Panc1 (cell line): ENCODE results near the gene SMC6. TPM values are rescaled to one million over a fixed set of nuclear protein-coding genes. Genes with fewer than 3 reads are reported as not detected.

Experiments
- ATAC-seq: fragments of 200-7000 bp; cut with Tn5 transposase; 2 replicates; pipeline ENCODE4 v1.9.1; 2020; ENCODE audit warnings: mild to moderate bottlenecking, moderate library complexity
- BruUV-seq: library from RNA; stranded (reverse); fragments of 400-500 nt; replicated peaks from 2 replicates; lab custom pipeline; 2021; lab: Mats Ljungman, UMichigan
- CTCF ChIA-PET: fragments of 300-600 bp; sonication (Branson Sonifier 250); formaldehyde crosslinking; loops from one replicate; lab custom pipeline; 2022; ENCODE audit warnings: antibody characterized with exemption; lab: Charles Lee
- POLR2A ChIA-PET: fragments of 300-600 bp; sonication (Branson Sonifier 250); formaldehyde crosslinking; loops from one replicate; lab custom pipeline; 2022; ENCODE audit warnings: antibody characterized with exemption; lab: Charles Lee
- DNase-seq: peaks from one replicate; pipeline ENCODE4 v3.0.0-alpha.2; 2010; ENCODE audit warnings: low read depth, low spot score
- H3K27ac ChIP-seq: 2 replicates; pipeline ENCODE4 v1.5.1; 2011; ENCODE audit warnings: mild to moderate bottlenecking, low read length, inconsistent platforms
- H3K27me3 ChIP-seq: fragments of 200-500 bp; sonication (Bioruptor generic); 2 replicates; pipeline ENCODE4 v1.6.0; 2014; ENCODE audit warnings: low read length, inconsistent platforms; ENCODE audit not compliant: control insufficient read depth, insufficient read depth
- H3K36me3 ChIP-seq: fragments of 200-500 bp; sonication (Bioruptor generic); 2 replicates; pipeline ENCODE4 v1.5.1; 2014; ENCODE audit warnings: inconsistent platforms, mild to moderate bottlenecking, low read length, moderate library complexity; ENCODE audit not compliant: control insufficient read depth, insufficient read depth
- H3K4me1 ChIP-seq: 2 replicates; pipeline ENCODE4 v1.5.1; 2011; ENCODE audit warnings: inconsistent platforms, mild to moderate bottlenecking, low read length, moderate library complexity; ENCODE audit not compliant: control insufficient read depth, insufficient read depth
- H3K4me3 ChIP-seq, 2 experiments: 2 replicates each; pipeline ENCODE4 v1.5.1; 2011 to 2012; ENCODE audit warnings: low read depth in 2 of 2, low read length in 2 of 2, mild to moderate bottlenecking in 2 of 2, inconsistent platforms in 1 of 2, moderate library complexity in 1 of 2
- H3K9me3 ChIP-seq: fragments of 200-500 bp; sonication (Bioruptor generic); 2 replicates; pipeline ENCODE4 v1.5.1; 2014; ENCODE audit warnings: low read depth, mild to moderate bottlenecking, inconsistent platforms, low read length, moderate library complexity; ENCODE audit not compliant: control insufficient read depth, insufficient read depth
- CTCF ChIP-seq: fragments of 450-650 bp; IDR thresholded peaks from 2 replicates; pipeline ENCODE4 v1.5.1; 2017; ENCODE audit warnings: mild to moderate bottlenecking
- POLR2AphosphoS5 ChIP-seq: IDR thresholded peaks from 2 replicates; pipeline ENCODE4 v1.6.1; 2012; ENCODE audit warnings: mild to moderate bottlenecking, low read depth, low read length, moderate library complexity
- SIN3A ChIP-seq: IDR thresholded peaks from 2 replicates; pipeline ENCODE4 v1.6.1; 2012; ENCODE audit warnings: low read depth, mild to moderate bottlenecking, low read length, moderate library complexity, borderline replicate concordance; ENCODE audit not compliant: insufficient read depth
- TCF7L2 ChIP-seq: IDR thresholded peaks from 2 replicates; pipeline ENCODE4 v1.6.1; 2011; ENCODE audit warnings: mild to moderate bottlenecking, low read depth, low read length, inconsistent platforms
- in situ Hi-C: cut with HindIII; loops from 2 replicates; pipeline ENCODE4 v1.10.0; 2016; ENCODE audit warnings: low sequenced_read_pairs, low pct_unique_long_range_greater_than_20kb
- intact Hi-C: fragments of 100-400 bp; cut with micrococcal nuclease; formaldehyde crosslinking; loops from one replicate; pipeline ENCODE4 v1.10.0; 2022; ENCODE audit not compliant: unreplicated experiment
- total RNA-seq: library from RNA; stranded (reverse); gene quantifications from one replicate; pipeline ENCODE4 v1.2.1, GENCODE V29; 2021; ENCODE audit not compliant: unreplicated experiment
- TF ChIP-seq, protein P1 (sequence below), 2 experiments: IDR thresholded peaks; 2 replicates each; pipeline ENCODE4 v1.6.1; 2011 to 2012; ENCODE audit warnings: low read depth in 2 of 2, control low read depth in 1 of 2, low read length in 1 of 2, mild to moderate bottlenecking in 1 of 2, moderate library complexity in 1 of 2; ENCODE audit not compliant: insufficient read depth in 1 of 2

The SMC6 gene
- total RNA-seq, 1 experiment from 2014 or later = 43.8 TPM

DNA sequence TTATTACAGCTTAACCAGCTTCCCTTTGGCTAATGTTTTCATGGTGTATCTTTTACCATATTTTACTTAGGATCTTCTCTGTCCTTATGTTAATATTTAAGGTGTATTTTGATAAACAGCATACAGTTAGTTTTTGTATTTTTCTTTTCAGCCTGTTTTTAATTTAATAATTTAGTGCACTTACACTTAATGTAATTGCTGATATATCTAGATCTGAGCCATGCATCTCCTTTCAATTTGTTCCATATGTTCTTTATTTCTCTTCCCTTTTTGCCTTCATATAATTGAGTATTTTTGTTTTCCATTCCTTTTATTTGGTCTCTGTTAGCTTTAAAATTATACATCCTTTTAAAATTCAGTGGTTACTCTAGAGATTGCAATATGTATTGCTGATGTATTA is 78.8 kb downstream of the SMC6 start:
- no peak for ATAC-seq
- H3K27ac ChIP-seq = no peak overlapping the region
- H3K4me1 ChIP-seq = no peaks in the 10 kb centered on the region
- in situ Hi-C loops = no loop called here
- TF ChIP-seq CTCF = no peak
- no peak for TF ChIP-seq SIN3A
- TF ChIP-seq TCF7L2 = no peak
- TF ChIP-seq, protein P1, sequence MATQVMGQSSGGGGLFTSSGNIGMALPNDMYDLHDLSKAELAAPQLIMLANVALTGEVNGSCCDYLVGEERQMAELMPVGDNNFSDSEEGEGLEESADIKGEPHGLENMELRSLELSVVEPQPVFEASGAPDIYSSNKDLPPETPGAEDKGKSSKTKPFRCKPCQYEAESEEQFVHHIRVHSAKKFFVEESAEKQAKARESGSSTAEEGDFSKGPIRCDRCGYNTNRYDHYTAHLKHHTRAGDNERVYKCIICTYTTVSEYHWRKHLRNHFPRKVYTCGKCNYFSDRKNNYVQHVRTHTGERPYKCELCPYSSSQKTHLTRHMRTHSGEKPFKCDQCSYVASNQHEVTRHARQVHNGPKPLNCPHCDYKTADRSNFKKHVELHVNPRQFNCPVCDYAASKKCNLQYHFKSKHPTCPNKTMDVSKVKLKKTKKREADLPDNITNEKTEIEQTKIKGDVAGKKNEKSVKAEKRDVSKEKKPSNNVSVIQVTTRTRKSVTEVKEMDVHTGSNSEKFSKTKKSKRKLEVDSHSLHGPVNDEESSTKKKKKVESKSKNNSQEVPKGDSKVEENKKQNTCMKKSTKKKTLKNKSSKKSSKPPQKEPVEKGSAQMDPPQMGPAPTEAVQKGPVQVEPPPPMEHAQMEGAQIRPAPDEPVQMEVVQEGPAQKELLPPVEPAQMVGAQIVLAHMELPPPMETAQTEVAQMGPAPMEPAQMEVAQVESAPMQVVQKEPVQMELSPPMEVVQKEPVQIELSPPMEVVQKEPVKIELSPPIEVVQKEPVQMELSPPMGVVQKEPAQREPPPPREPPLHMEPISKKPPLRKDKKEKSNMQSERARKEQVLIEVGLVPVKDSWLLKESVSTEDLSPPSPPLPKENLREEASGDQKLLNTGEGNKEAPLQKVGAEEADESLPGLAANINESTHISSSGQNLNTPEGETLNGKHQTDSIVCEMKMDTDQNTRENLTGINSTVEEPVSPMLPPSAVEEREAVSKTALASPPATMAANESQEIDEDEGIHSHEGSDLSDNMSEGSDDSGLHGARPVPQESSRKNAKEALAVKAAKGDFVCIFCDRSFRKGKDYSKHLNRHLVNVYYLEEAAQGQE (IDR thresholded peaks at IDR 0.05; ENCODE audit: insufficient read depth in 1 of 2, low read depth in 2 of 2, low read length in 1 of 2) = no peak
- no peak for TF ChIP-seq POLR2AphosphoS5
- intact Hi-C loops = loop anchor here (5.0 to 10.0 kb wide), 2 partner anchors 203 to 900 kb away; no protein-coding TSS in a partner anchor
- no TSS peak for BruUV-seq
- H3K9me3 ChIP-seq = no peaks in the 10 kb centered on the region
- peaks cover 19% of the 10 kb centered on the region; the same call in 1 of the 2 replicates for H3K36me3 ChIP-seq
- H3K4me3 ChIP-seq = no peak overlapping the region
- no peaks in the 10 kb centered on the region for H3K27me3 ChIP-seq
- POLR2A ChIA-PET = no interaction called here
- no peak for DNase-seq
- CTCF ChIA-PET = no interaction called here

GRCh38 chr2:17672583-17673317 is 80.9 kb downstream of the SMC6 start:
- Histone ChIP-seq H3K9me3 (no peaks in the 10 kb centered on the region), H3K4me1 (no peaks in the 10 kb centered on the region), H3K27ac (no peak overlapping the region), H3K27me3 (no peaks in the 10 kb centered on the region), H3K4me3 (no peak overlapping the region), H3K36me3 (peaks cover 23% of the 10 kb centered on the region; the same call in 1 of the 2 replicates)
- ChIA-PET CTCF (no interaction called here), POLR2A (no interaction called here)
- DNase-seq (no peak), ATAC-seq (no peak)
- no TSS peak for BruUV-seq
- in situ Hi-C loops (no loop called here), intact Hi-C loops (loop anchor here (5.0 to 10.0 kb wide), 2 partner anchors 200 to 898 kb away; no protein-coding TSS in a partner anchor)
- TF ChIP-seq TCF7L2 (no peak), POLR2AphosphoS5 (no peak), SIN3A (no peak), CTCF (no peak; the same call in 1 of the 2 replicates)
- TF ChIP-seq, protein P1 (IDR thresholded peaks at IDR 0.05; ENCODE audit: insufficient read depth in 1 of 2, low read depth in 2 of 2, low read length in 1 of 2) = no peak
